Body of pancreas (tissue), 4 donors: ENCODE data around the gene TCAIM. TPM values are rescaled to one million over a fixed set of nuclear protein-coding genes. Genes with fewer than 3 reads are reported as not detected.

ENCODE experiments used
- ATAC-seq: fragments of 150-250 bp; one replicate; pipeline ENCODE4 v1.9.1; 2016
- DNase-seq, 4 donors: peaks; one replicate each; pipeline ENCODE4 v3.0.0-alpha.2; 2019
- H3K27ac ChIP-seq, 4 donors: fragments of 200-600 bp; sonication (generic); 1 replicate in 3 of 4; 2 replicates in 1 of 4; pipeline versions ENCODE4 v1.5.1 to v1.6.1; 2016 to 2019; ENCODE audit warnings: mild to moderate bottlenecking in 1 of 4, mixed read lengths in 1 of 4, moderate library complexity in 1 of 4
- H3K27me3 ChIP-seq, 2 donors: fragments of 200-600 bp; sonication (generic); one replicate each; pipeline ENCODE4 v1.6.0; 2016; ENCODE audit warnings: mild to moderate bottlenecking in 1 of 2
- H3K36me3 ChIP-seq, 2 donors: fragments of 200-600 bp; sonication (generic); replicated peaks in 1 of 2; 2 replicates each; pipeline ENCODE4 v1.5.1; 2016; ENCODE audit warnings: low read depth in 2 of 2; ENCODE audit not compliant: insufficient read depth in 1 of 2
- H3K4me1 ChIP-seq: fragments of 200-600 bp; sonication (generic); one replicate; pipeline ENCODE4 v1.6.0; 2016
- H3K4me3 ChIP-seq, 2 donors: fragments of 200-600 bp; sonication (generic); 1 replicate in 1 of 2; 2 replicates in 1 of 2; pipeline ENCODE4 v1.5.1; 2016 to 2019
- H3K9me3 ChIP-seq, 3 donors: fragments of 200-600 bp; sonication (generic); 1 replicate in 2 of 3; 2 replicates in 1 of 3; pipeline ENCODE4 v1.5.1; 2016
- POLR2A ChIP-seq, 3 donors: fragments of 450-650 bp; IDR thresholded peaks; one replicate each; pipeline ENCODE4 v1.6.1; 2016; ENCODE audit warnings: antibody characterized with exemption in 3 of 3, mild to moderate bottlenecking in 2 of 3
- WGBS, 2 donors: methylation state at CpG; one replicate each; pipeline ENCODE4 v1.1.5; 2017; 5-methylcytosine and 5-hydroxymethylcytosine counted together
- intact Hi-C: fragments of 100-400 bp; cut with DNase I; formaldehyde crosslinking; loops from one replicate; pipeline ENCODE4 v1.15.1; 2023
- total RNA-seq, 2 donors: library from RNA; depleted of rRNA; stranded (reverse); fragments of >200 nt; gene quantifications; one replicate each; pipeline ENCODE4 v1.1.0, GENCODE V29; 2016
- TF ChIP-seq, protein P1 (sequence below), 7 experiments: fragments of 450-650 bp in 4 of 7; fragments of 200-600 bp in 3 of 7; sonication (generic) in 3 of 7; IDR thresholded peaks; one replicate each; pipeline ENCODE4 v1.5.1; 2016 to 2019; ENCODE audit warnings: antibody characterized with exemption in 7 of 7

Gene TCAIM
- total RNA-seq, 2 donors from 2014 or later = 14.8 to 15.6 TPM

DNA sequence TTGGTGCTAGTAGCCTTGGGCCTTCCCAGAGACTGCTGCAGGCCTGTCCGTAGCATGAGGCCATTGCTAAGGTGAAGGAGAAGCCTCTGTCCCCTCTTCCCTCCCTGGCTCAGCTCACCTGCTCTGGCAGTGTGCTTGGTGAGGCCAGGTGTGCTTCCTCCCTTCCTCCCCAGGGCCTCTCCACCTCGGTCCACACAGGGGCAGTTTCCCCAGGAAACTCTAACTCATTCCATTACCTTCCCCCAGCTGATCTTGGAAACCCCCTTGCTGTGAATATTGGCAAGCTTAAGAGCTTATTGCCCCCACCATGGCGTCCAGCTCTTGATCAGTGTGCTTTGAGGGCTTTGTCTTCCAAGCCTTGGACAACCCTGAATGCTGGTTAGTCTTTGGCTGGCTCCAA lies 86.2 kb downstream of the TCAIM start:
- H3K4me1 ChIP-seq = no peaks in the 10 kb centered on the region
- H3K4me3 ChIP-seq = no peak overlapping the region
- no peaks in the 10 kb centered on the region for H3K36me3 ChIP-seq
- no peaks in the 10 kb centered on the region for H3K27me3 ChIP-seq
- intact Hi-C loops = no loop called here
- no peak for ATAC-seq
- no peak overlapping the region for H3K27ac ChIP-seq
- 25 to 60% methylated on average over 2 to 3 of the region's 3 CpGs for WGBS, 2 donors
- TF ChIP-seq, protein P1, sequence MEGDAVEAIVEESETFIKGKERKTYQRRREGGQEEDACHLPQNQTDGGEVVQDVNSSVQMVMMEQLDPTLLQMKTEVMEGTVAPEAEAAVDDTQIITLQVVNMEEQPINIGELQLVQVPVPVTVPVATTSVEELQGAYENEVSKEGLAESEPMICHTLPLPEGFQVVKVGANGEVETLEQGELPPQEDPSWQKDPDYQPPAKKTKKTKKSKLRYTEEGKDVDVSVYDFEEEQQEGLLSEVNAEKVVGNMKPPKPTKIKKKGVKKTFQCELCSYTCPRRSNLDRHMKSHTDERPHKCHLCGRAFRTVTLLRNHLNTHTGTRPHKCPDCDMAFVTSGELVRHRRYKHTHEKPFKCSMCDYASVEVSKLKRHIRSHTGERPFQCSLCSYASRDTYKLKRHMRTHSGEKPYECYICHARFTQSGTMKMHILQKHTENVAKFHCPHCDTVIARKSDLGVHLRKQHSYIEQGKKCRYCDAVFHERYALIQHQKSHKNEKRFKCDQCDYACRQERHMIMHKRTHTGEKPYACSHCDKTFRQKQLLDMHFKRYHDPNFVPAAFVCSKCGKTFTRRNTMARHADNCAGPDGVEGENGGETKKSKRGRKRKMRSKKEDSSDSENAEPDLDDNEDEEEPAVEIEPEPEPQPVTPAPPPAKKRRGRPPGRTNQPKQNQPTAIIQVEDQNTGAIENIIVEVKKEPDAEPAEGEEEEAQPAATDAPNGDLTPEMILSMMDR (IDR thresholded peaks at IDR 0.05) = no peak
- no peak for TF ChIP-seq POLR2A (IDR thresholded peaks at IDR 0.05)
- H3K9me3 ChIP-seq = no peaks in the 10 kb centered on the region
- no peak for DNase-seq

- WGBS, 2 donors = 70 to 77% methylated on average over 3 of the region's 3 CpGs
- H3K36me3 ChIP-seq = no peaks in the 10 kb centered on the region
- TF ChIP-seq, protein P1 (IDR thresholded peaks at IDR 0.05) = no peak
- TF ChIP-seq POLR2A (IDR thresholded peaks at IDR 0.05) = no peak
- H3K27me3 ChIP-seq = no peaks in the 10 kb centered on the region
- H3K27ac ChIP-seq = no peak overlapping the region
- no peaks in the 10 kb centered on the region for H3K9me3 ChIP-seq
- H3K4me1 ChIP-seq = no peaks in the 10 kb centered on the region
- intact Hi-C loops = no loop called here
- no peak for ATAC-seq
- H3K4me3 ChIP-seq = no peak overlapping the region
- DNase-seq = no peak
Observed at GRCh38 chr3:44427683-44428082, 89.1 kb downstream of the TCAIM start.

DNA sequence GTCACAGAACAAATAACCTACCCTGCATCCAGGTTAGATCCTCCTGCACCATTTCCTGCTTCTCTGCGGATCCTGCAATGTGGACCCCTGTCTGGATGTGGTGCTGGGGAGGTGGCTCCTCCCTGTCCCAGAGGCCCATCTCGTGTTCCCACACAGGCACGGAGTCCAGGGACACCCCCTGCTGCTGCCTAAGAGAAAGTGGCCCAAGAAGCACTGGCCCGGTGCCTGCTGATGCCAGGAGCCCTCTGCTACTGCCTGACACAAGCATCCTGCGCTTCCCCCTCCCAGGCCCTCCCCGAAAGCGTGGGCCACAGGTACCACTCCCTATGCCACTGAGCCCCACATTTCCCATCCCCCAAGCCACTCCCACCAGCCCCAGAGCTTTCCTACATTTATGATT lies 90.3 kb downstream of the TCAIM start:
- ATAC-seq = no peak
- intact Hi-C loops = no loop called here
- H3K9me3 ChIP-seq = no peaks in the 10 kb centered on the region
- H3K4me1 ChIP-seq = no peaks in the 10 kb centered on the region
- no peaks in the 10 kb centered on the region for H3K27me3 ChIP-seq
- H3K4me3 ChIP-seq = no peak overlapping the region
- 62 to 70% methylated on average over 6 to 7 of the region's 7 CpGs for WGBS, 2 donors
- H3K36me3 ChIP-seq = no peaks in the 10 kb centered on the region
- H3K27ac ChIP-seq = no peak overlapping the region
- DNase-seq = no peak
- TF ChIP-seq POLR2A (IDR thresholded peaks at IDR 0.05) = no peak
- TF ChIP-seq, protein P1 (IDR thresholded peaks at IDR 0.05) = no peak

- Histone ChIP-seq H3K4me3 (no peak overlapping the region), H3K4me1 (no peaks in the 10 kb centered on the region), H3K27ac (no peak overlapping the region), H3K9me3 (no peaks in the 10 kb centered on the region), H3K27me3 (no peaks in the 10 kb centered on the region), H3K36me3 (no peaks in the 10 kb centered on the region)
- intact Hi-C loops = no loop called here
- no peak for DNase-seq
- 85 to 86% methylated on average over 6 of the region's 6 CpGs for WGBS, 2 donors
- TF ChIP-seq POLR2A (IDR thresholded peaks at IDR 0.05) = no peak
- TF ChIP-seq, protein P1 (IDR thresholded peaks at IDR 0.05) = no peak
- no peak for ATAC-seq
Observed at GRCh38 chr3:44429459-44429858, 90.9 kb downstream of the TCAIM start.

DNA sequence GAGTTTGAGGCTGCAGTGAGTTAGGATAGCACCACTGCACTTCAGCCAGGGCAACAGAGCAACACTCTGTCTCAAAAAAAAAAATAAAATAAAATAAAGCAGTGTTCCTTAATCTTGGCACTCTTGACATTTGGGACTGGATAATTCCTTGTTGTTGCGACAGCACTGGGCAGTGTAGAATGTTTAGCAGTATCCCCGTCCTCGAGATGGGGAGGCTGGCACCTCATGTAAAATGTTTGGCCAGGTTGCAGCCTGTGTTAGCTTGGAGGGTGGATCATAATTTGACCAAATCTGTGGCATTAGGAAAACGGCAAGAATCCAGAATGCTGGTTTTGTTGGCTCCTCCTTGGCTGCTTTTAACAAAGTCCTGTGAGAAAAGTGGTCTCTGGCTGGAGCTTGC lies 91.9 kb downstream of the TCAIM start:
- Histone ChIP-seq H3K27ac (no peak overlapping the region), H3K27me3 (no peaks in the 10 kb centered on the region), H3K4me3 (no peak overlapping the region), H3K4me1 (no peaks in the 10 kb centered on the region), H3K36me3 (no peaks in the 10 kb centered on the region), H3K9me3 (no peaks in the 10 kb centered on the region)
- ATAC-seq (no peak), DNase-seq (no peak)
- TF ChIP-seq, protein P1 (IDR thresholded peaks at IDR 0.05) = no peak
- no peak for TF ChIP-seq POLR2A (IDR thresholded peaks at IDR 0.05)
- 60 to 62% methylated on average over 4 of the region's 4 CpGs for WGBS, 2 donors
- intact Hi-C loops = no loop called here
